GM12872 (cell line): ENCODE measurements around the gene COX6B2.

Source experiments
- TF ChIP-seq, protein P1 (sequence below): IDR thresholded peaks from 3 replicates; pipeline ENCODE4 v1.5.1; 2011; ENCODE audit warnings: low read depth, mild to moderate bottlenecking, low read length, moderate library complexity; ENCODE audit not compliant: insufficient read depth

COX6B2 gene

DNA sequence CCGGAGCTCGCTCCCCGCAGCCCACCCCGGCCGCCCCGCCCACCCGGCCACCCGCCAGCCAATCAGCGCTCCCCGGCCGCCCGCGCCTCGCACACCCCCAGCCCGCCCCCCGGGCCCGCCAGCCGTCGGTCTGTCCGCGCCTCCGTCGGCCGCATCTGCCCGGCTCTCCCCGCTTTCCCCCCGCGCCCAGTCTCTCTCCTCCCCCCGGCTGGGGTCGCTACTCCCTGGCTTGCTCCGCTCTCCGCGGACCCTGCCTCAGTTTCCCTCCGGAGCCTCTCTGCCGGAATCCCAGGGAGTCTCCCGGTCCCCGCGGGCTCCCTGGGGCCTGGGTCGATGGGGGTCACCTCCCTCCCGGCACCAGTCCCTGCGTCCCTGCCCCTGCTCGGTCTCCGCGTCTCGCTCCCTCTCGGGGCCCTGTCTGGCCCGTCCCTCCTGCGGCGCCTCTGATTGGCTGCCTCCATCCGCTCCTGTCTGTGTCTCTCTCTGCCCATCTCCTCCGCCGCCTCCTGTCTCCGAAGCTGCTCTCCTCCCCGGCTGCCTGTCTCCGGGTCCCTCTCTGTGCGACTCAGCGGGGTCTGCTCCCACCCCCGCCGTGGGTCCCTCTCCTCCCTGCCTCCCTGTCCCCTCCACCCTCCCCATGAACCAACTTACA lies 15.3 kb upstream of the COX6B2 start:
- TF ChIP-seq, protein P1, sequence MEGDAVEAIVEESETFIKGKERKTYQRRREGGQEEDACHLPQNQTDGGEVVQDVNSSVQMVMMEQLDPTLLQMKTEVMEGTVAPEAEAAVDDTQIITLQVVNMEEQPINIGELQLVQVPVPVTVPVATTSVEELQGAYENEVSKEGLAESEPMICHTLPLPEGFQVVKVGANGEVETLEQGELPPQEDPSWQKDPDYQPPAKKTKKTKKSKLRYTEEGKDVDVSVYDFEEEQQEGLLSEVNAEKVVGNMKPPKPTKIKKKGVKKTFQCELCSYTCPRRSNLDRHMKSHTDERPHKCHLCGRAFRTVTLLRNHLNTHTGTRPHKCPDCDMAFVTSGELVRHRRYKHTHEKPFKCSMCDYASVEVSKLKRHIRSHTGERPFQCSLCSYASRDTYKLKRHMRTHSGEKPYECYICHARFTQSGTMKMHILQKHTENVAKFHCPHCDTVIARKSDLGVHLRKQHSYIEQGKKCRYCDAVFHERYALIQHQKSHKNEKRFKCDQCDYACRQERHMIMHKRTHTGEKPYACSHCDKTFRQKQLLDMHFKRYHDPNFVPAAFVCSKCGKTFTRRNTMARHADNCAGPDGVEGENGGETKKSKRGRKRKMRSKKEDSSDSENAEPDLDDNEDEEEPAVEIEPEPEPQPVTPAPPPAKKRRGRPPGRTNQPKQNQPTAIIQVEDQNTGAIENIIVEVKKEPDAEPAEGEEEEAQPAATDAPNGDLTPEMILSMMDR: no peak

DNA sequence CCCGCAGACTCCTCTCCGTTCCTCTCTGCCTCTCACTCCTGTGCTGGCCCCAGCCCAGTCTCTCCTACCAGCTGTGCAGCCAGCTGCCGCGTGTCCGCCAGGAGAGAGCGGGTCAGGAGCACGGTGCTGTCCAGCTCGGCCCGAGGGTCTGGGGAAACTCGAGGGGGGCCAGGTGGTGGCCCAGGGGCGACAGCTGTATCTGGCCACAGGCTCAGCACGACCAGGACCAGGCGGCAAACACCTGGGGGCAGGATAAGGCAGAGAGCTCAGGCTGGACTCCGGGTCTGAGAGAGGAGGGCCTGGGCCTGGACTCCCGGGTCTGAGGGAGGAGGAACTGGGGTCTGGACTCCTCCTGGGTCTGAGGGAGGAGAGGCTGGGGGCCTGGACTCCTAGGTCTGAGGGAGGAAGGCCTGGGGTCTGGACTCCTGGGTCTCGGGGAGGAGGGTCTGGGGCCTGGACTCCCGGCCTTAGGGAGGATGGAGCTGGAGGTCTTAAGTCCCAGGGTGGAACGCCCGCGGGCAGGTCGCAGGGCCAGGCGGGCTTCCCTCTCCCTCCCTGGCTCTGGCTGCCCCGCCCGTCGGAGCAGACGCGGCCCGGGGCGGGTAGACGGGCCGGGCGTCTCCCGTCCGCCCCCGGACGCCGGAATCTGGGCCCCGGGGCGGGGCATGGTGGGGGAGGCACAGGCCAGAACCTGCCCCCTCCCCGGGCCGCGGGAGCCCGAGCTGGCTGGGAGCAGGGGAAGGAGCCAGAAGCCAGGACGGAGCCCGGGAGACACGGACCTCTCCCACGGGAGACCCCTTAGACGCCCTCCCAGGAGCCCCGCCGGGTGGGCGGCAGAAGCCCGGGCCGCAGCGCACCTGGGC lies 14.4 kb upstream of the COX6B2 start:
- TF ChIP-seq, protein P1: no peak

DNA sequence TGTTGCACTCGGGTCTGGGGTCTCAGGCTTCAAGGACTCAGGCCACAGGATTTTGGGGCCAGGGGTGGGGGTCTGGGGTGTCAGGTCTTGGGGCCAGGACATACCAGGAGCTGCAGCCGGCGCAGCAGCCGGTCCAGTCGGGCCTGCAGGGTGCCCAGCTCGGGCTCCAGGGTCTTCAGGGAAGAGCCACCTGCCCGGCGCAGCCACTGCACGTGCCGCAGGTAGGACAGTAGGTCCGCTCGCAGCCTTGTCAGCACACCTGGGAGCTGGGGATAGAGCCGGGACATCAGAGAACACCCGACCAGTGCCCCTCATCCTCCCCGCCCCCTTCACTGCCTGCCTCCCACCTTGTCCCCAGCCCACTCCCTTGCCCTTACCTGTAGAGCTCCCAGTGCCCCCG lies 13.6 kb upstream of the COX6B2 start:
- TF ChIP-seq, protein P1: no peak

DNA sequence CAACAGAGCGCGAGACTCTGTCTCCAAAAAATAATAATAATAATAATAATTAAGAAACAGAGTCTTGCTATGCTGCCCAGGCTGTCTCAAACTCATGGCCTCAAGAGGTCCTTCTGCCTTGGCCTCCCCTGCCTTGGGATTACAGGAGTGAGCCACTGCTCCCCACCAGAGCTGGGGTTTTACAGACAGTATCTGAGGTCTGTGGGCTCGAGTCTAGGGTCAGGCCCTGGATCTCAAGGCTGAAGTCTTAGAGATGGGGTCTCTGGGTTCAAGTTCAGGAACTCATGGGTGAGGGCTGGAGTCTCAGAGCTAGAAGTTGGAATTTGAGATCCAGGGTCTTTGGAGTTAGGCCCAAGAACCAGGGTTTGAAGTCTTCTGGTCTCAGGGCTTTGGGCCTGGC lies 12.3 kb upstream of the COX6B2 start:
- TF ChIP-seq, protein P1: no peak

DNA sequence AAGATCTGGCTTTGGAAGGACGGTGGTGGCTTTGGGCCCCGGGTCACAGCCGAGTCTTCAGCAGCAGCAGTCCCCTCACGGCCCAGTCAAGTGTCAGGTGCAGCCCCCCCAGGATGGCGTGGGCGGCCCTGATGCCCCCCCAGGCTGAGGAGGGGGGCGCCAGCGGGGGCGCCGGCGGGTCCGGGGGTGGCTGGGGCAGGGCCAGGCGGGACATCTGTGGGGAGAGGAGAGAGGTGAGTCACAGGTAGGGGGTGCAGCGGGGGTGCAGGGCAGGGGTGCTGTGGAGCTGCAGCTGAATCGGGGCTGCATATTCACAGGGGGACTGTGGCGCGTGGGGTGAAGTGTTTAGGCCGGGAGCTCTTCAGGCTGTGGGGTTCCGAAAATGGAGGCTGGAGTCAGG lies 11.4 kb upstream of the COX6B2 start:
- TF ChIP-seq, protein P1: no peak

DNA sequence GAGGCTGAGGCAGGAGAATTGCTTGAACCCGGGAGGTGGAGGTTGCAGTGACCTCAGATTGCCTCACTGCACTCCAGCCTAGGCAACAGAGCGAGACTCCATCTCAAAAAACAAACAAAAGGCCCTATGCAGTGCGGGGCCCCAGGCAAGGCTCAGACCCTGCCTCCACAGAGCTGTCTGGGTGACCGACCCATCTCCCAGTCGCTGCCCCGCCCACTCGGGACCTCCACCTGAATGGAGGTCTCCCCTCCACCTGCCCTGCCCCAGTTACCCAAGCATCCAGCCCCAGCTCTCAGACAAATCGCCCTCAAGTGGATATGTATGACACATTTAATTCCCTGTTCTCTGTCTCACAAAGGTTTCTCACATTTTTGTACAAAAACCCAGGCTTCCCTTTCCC lies 10.7 kb upstream of the COX6B2 start:
- TF ChIP-seq, protein P1: no peak

DNA sequence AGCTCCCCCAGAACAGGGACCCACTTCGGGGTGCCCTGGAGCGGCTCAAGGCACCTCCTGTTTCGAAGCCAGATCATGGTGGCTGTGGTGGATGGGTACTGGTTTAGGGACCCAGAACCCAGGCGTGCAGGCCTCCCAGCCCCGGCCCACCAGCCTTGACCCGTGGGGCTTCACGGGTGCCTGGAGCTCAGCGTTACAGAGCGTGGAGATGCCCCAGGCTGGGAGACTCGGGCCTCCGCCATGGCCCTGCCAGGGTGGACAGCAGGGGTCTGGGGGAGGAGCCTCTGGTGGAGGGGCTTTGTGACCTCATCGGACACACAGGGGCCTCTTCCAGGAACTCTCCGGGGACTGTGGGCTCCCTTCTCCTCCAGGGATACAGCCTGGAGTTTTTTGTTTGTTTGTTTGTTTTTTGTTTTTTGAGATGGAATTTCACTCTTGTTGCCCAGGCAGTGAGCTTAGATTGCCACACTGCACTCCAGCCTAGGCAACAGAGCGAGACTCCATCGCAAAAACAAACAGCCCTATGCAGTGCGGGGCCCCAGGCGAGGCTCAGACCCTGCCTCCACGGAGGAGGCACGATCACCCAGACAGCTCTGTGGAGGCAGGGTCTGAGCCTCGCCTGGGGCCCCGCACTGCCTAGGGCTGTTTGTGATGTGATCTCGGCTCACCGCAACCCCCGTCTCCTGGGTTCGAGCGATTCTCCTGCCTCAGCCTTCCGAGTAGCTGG lies 8.6 kb upstream of the COX6B2 start, which contains the start of gene GARIN5B:
Gene GARIN5B (minus strand): TSS at position 271 of the 727 bp plus-strand sequence. CDS start 194 bp downstream, at position 77.
- TF ChIP-seq, protein P1: no peak
